HG02840 (cell line): ENCODE measurements around the gene NPAS2.

ENCODE experiments used
- ATAC-seq: cut with Tn5 transposase; IDR thresholded peaks from one replicate; pipeline ENCODE4 v1.9.1; 2021; ENCODE audit warnings: mild to moderate bottlenecking, moderate library complexity, moderate number of reproducible peaks; ENCODE audit not compliant: unreplicated experiment, low FRiP score

Gene NPAS2

DNA sequence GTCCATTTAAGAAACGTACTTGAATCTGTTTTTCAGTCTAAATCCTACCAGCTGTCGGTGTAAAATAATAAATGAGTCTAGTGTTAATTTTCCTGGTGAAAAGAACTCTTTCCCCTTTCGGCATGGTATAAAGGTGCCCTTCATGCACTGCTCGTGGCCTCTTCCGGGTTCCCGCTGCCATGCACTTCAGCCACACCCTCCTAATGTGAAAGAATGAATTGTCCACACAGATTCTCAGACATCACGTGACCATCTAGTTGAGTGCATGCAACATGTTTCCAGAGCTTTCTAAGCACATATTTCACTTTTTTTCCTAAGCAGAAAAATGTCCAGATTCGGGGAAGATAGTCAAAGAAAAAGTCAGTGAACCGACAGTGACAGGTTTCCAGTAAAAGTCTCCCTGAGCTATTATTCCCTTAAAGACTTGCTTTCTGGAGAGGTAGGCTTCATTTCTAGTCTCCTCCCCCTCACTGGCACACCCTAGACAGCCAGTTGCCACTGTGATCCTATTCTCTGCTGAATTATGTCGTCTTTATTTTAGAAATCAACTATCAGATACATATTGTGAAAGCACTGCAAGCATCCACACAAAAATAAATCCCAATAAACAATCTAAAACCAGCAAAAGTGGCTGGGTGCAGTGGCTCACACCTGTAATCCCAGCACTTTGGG, 116.3 kb downstream of the NPAS2 start:
- ATAC-seq, result no peak

DNA sequence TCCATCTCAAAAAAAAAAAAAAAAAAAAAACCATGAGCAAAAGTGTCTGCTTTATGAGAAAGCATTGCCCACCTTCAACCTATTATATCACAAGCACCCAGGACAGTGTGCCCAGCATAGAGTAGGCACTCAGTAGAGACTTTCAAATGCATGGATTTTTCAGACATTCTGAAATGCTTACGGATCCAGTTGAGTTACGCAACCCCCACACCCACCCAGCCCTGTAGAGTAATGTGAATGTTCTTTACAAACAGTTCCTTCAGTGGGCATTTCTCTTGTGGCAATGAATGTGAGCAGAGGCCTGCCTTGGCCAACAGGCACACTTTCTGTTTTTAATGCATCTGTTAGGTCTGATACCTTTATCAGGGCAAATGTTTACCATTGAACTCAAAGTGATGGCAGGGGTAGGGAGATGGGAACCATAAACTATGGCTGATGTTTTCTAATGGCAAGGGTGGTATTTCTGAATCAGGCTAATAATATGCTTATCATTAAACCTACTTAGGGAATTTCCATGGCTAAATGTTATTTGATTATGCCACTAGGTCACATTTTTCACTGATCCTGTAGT, 117.1 kb downstream of the NPAS2 start:
- no peak for ATAC-seq

DNA sequence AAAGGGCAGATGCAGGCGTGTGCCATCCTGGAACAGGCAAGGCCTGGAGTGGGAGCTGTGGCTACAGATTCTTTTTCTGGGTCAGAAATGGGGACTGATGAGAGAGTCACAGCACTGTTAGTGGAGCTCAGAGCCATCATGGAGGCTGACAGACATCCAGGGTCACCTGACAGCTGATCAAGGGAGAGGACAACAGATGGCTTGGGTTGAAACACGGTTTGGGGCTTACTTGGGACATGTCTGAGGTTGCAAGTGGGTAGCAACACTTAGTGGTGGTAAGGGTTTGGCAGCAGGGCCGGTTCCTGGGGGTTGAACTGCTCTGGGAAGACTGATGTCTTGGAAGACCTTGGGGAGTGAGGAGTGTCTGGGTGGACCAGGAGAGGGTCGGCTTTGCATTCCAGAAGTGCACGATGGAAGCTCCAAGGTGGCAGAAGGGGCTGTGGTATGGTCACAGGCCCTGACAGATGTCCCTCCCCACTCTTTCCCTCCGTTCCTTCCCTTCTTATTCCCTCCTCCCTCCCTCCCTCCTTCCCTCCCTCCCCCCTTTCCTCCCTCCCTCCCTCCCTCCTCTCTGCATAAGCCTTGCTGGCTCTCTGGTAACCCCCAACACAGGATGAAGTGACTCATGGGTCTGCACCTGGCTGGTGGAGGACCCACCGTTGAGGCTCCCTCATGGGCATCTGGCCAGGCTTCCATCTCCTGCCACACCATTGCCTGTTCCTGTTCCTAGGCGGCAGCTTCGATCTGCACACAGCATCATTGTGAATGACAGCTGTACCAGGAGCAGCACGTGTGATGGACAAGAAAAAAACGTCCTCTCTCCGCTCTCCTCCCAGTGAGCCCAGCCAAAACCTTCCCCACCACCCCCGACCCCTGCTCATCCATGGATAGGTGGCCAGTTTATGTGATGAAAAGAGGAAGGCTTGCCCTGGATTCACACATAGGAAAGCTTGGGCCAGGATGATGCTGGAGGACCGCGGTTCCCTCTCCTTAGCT, 118.4 kb downstream of the NPAS2 start:
- no peak for ATAC-seq

DNA sequence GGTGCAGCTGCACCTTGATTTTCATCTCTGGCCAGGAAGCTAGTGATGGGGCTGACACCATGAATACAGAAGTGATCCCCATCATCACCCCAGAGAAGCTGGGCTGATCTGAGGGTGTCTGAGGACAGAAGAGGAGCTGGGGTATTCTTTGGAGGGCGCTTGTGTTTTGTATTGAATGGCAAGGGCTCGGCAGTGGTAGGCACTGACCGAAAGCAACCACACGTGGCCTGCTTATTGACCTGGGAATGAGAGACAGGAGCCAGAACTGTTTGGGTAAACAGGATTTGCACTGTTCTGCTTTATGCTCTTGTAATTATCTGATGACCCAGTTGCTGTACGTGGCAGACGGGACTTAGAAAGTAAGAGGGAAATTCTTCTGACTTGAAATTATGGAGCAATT, 119.5 kb downstream of the NPAS2 start:
- no peak for ATAC-seq

DNA sequence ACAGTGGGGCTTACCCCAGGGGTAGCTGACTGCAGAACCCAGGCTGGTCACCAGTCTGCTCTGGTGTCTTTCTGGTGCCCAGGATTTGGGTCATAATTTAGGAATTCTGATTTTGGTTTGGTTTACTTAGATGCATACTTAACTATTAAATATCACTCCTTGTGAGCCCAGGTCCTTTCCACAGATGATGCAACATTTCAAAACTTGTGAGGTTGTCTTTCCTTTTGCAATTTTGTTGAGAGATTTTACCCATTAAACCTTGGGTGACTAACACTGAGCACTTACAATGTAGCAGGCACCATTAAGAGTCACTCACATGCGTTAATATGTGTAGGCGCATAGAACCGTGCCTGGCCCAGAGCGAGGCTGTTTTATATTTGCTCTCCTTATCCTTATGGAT, 120.3 kb downstream of the NPAS2 start:
- no peak for ATAC-seq

DNA sequence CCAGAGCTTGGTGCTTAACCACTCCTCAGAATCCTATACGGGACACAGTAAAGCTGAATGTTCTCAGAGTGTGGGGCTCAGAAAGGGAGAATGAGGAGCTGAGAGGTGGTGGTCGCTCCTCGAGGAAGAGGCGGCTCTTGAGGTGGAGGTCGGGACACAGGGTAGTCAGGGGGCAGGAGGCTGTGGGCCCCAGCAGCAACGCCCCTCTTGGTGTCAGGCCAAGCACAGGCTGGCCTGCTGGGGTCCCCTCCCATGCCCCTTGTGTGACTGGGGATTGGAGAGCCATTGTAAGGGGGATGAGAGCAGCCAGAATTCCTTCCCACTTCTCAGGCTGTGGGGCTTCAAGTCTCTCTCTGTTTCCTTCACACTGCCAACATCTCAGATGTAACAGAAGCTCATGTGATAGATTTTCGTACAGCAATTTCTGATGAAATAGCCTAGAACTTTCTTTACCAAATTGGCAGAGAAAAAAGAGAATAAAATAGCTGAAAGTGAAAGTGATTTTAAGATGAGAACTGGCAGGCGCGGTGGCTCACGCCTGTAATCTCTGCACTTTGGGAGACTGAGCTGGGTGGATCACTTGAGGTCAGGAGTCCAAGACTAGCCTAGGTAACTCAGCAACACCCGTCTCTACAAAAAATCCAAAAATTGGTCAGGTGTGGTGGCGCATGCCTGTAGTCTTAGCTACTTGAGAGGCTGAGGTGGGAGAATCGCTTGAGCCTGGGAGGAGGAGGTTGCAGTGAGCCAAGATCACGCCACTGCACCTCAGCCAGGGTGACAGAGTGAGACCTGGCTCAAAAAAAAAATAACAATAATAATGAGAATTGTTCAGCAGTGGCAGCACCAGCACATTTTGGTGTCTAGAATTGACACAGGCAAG, 121.1 kb downstream of the NPAS2 start:
- no peak for ATAC-seq

DNA sequence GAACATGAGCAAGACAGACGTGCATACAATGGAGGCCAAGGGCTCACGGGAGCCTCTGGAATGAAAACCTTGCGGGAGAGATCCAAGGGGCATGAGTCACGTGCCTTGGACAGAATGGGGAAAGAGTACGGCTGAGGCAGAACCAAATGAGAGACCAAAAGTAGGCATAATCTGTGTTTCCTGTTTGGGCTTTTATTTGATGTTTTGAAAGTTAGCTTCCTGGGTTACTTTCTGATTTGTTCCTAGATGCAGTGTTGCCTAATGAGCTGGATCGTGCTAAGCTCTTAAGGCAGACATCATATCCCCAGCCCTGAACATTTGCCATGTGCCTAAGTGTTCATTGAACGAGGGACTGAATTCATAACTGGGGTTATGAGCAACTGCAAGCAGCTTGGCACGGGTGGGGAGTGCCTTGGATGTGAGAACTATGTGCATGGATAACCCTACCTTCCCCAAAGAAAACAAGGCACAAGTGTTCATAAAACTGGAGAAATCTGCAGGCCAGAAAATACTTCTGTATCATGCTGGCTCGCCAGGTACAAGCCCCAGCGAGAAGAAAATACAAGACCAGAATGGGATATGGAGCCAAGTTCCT, 121.8 kb downstream of the NPAS2 start:
- ATAC-seq, result no peak

DNA sequence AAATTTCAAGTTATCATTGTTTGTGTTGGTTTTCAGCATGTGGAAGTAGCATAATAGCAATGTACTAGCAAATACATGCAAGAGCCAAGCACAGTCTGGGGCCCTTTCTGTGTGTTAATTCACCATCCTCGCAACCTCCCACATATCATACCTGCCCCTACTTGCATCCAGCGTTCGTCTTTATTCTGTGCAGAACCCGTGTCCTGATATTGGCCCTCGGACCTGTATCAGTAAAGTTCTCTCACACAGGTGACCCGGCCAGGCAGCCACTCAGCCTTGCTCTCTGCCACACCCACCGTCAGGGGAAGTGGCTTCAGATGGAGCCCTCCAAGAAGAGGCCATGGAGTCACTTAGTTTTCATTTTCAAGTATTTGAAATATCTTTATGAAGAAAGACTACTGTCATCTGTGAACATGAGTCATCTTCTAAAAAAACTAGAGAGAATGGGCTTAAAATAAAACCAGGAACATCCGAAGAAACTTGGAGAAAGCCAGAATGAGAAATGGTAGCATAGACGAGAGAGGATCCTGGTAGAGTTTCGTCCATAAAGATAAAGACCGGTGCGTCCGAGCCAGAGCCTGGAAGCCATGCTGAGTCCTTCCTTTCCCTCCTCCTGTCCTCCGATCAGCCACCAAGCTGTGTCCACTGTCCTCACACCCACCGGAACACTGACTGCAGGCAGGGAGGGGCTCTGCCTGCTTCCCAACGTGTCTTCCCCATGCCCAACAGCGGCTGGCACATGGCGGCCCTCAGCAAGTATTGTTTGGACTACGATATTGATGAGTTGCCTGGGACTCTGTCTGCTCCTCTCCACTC, 124.9 kb downstream of the NPAS2 start:
- ATAC-seq, result no peak

DNA sequence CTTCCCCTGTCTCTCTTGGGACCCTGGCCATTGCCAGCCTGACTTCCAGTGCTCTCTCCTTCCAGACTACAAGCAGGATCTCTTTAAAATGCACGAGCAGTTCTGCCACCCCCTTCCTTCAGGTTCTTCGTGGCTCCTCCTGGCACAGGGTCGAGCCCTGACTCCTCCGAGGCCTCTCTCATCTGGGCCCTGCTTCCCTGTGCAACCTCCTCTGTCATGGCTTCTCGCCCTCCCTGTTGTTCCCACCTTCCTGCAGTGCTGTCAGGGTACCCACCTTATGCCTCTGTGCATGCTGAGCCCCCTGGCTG, 125.4 kb downstream of the NPAS2 start:
- no peak for ATAC-seq

DNA sequence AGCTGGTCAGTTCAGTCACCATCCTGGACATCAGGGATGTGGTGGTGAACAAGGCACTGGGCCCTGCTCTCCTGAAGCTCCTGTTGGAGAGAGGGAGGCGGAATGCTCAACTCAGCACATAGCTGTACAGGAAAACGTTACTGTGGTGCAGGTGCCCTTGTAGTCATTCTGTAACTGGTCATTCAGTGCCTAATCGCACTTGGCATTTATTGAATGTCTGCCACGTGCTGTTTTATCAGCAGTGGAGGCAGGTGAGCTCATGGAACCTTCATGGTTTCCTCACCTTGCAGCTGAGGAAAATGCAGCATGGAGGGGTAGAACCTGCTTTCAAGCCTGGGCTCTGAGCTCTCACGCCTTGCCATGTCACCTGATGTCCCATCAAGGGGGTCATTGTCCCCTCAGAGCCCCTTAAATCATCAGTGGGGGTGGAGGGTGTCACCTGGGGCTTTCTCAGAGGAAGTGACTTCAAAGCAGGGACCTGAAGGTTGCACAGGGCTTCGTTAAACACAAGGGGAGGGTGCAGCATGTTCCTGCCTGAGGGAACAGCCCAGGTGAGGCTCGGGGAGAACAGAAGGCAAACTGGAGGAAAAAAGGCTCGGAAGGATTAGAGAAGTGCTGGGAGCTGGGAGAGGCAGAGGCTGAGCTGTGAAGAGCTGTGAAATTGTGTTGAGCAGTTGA, 126.1 kb downstream of the NPAS2 start:
- no peak for ATAC-seq

DNA sequence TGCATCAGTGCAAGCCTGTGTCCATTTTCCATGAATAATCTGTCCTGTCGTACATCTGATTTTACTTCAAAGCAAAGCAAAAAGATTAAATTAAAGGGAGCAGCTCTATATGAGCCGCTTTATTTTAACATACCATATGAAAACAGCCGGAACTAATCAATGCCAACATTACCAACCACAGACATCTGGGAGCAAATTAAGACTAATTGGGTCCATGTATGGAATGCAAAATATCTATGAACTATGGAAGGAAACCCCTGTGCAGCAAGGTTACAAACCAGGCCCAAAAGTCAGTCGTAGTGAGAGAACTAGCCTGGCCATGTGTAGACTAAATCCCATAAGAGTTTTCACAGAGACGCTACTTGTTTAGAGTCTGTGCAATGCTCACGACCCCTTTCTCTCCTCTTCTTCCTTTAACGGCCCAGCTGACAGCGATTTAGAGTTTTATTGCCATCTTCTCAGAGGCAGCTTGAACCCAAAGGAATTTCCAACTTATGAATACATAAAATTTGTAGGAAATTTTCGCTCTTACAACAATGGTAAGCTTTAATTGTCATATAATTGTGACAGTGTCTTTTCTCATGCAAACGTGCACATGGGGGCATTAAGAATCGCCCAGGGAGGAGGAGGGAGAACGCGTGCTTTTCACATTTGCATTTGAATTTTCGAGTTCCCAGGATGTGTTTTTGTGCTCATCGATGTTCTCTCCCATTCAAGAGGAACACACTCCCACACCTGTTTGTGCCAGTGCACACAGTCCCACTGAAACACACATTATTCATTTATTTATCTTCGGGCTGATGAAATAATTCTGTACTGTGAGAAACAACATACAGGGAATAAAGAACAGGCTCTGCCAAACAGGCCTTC, 129.2 kb downstream of the NPAS2 start:
- no peak for ATAC-seq

DNA sequence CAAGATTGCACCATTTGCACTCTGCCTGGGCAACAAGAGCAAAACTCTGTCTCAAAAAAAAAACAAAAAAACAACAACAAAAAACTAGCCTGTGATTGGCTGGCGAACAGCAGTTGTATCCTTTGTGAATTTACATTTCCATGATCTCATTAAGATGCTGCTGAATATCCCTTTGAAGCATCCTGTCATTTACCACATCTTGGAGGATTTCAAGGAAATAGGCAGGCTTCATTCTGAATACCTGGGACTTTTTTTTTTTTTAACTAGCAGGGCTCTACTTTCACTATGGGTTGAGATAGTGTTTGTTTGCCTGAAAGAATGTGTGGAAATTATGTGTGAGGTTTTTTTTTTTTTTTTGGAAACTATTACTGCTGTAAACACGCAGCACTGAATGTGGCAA, 132.6 kb downstream of the NPAS2 start:
- ATAC-seq, result no peak

DNA sequence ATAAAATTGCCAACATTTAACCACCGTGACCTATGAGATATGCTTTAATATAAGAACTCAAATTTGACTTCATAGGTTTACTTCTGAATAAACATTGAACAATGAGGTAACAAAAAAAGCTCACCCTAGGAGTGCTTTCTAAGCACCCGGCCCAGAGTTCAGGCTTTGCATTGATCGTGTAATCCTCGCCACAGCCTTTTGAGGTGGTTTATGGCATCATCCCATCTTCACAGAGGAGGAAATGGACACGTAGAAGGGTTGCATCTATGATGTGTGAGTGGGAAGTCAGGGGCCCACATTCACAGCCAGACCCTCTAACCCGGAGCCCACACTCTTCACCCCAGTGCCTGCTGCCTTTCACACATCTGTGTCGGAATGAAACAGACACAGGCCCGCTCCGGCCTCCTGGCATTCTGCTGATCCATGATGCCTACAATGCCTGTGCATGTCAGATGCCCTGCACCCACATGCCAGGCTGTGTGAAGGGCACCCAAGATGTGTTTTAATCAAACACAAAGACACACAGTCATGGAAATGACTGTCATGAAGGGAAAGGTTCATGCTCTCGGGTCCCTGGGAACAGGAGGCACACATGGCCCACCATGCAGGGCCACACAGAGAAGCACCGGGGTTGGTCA, 133.6 kb downstream of the NPAS2 start:
- ATAC-seq, result no peak

DNA sequence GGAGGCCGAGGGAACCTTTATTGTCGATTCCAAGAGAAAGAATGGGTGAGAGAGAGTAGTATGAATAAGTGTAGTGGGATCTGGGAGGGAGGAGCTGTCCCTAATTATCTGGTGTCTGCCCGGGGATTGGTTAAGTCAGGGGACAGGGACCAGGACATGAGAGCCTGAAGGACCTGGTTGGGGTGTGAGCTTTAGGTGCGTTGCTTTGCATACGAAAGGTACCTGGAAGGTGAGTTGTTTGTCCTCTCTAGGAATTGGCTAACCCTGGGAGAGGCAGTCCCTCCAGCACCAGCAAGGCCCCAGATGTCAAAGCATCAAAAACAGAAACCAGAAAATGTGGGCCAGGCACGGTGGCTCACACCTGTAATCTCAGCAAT, 134.1 kb downstream of the NPAS2 start:
- ATAC-seq, result no peak

DNA sequence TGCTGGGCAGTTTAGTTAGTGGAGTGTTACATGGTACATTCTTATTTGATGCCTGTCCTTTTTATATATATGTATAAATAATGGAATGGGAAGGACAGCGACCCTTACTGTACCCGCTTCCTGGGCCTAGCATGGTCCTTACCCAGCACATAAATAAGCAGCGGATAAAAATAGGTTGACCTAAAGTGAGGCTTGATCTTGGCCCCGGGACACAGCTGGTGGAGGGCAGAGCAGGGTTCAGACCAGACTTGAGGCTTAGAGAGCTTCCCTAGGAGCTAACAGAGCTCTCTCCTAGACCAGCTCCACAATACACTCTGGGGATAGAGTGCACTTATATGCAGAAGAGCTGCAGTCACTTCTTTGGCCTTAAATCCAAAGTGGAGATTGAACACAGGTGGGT, 135.3 kb downstream of the NPAS2 start:
- no peak for ATAC-seq

DNA sequence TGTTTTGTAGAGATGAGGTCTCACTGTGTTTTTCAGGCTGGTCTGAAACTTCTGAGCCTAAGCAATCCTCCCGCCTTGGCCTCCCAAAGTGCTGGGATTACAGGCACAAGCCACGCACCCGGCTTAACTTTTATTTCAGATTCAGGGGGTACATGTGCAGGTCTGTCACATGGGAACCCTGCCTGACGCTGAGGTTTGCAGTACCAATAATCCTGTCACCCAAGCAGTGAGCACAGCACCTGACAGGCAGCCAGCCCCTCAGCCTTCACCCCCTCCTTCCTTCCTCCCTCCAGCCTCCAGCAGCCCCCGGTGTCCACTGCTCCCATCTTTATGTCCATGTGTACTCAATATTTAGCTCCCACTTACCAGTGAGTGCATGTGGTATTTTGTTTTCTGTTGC, 136.1 kb downstream of the NPAS2 start:
- ATAC-seq, result no peak

DNA sequence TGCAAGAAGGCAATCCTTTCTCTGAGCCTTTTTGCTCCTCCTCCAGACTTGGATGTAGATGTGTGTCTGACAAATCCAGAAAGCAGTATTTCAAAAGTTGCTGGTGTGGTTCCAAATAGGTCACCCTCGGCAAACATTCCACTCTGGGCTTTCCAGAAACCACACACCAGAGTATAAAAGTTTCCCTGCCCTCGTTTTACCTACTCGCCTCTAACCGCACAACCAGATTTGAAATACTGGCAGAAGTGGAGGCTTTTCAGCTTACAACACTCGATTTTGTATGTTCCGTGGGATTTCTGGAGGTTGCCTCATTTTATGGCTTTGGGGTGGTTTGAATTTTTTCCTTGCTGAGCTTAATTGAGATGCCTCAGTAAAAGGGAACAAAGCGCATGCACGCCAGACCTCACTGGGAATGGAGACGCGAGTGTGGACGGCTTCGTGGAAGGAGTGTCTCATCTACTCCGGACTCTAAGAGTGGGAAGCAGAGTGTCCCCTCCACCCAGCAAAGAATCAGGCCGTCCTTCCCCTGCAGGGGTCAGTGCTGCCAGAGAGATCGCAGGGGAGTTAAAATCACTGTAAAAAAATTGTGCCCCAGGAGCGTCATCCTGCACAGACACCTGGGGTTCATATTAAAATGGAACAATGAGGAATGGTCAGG, 138.2 kb downstream of the NPAS2 start:
- ATAC-seq, result no peak
